SU-DHL-6 (cell line): ENCODE data around the gene DYSF.

Experiments used
- H2AFZ ChIP-seq: fragments of 200-600 bp; sonication (generic); 2 replicates; pipeline ENCODE4 v1.6.1; 2014; ENCODE audit warnings: low read depth, mild to moderate bottlenecking, moderate library complexity, mixed read lengths, antibody characterized with exemption, low read length; ENCODE audit not compliant: severe bottlenecking
- H3F3A ChIP-seq: fragments of 200-600 bp; shearing (Covaris generic); 2 replicates; pipeline ENCODE4 v1.6.0; 2016; ENCODE audit warnings: antibody characterized with exemption, mild to moderate bottlenecking; ENCODE audit not compliant: insufficient read depth
- H3K27ac ChIP-seq: fragments of 200-600 bp; sonication (generic); 2 replicates; pipeline ENCODE4 v1.5.1; 2016; ENCODE audit warnings: low read depth, mild to moderate bottlenecking, low read length, moderate library complexity, mixed read lengths
- H3K27me3 ChIP-seq: fragments of 200-600 bp; sonication (generic), shearing (Covaris generic); 2 replicates; pipeline ENCODE4 v1.6.0; 2014; ENCODE audit warnings: mild to moderate bottlenecking, low read length
- H3K36me3 ChIP-seq: fragments of 200-600 bp; sonication (generic); 2 replicates; pipeline ENCODE4 v1.6.1; 2014; ENCODE audit warnings: mild to moderate bottlenecking, low read length, mixed read lengths
- H3K4me2 ChIP-seq: fragments of 300-600, 200-600 bp; shearing (Covaris generic), sonication (generic); 2 replicates; pipeline ENCODE4 v1.6.0; 2014; ENCODE audit warnings: low read length, low read depth, mild to moderate bottlenecking; ENCODE audit not compliant: poor library complexity, severe bottlenecking
- H3K4me3 ChIP-seq: fragments of 200-600 bp; sonication (generic); 2 replicates; pipeline ENCODE4 v1.5.1; 2014; ENCODE audit warnings: antibody characterized with exemption, low read length, mild to moderate bottlenecking, mixed read lengths; ENCODE audit not compliant: insufficient read depth, poor library complexity, severe bottlenecking
- H3K79me2 ChIP-seq: fragments of 200-600 bp; sonication (generic); 2 replicates; pipeline ENCODE4 v1.6.1; 2014; ENCODE audit warnings: mild to moderate bottlenecking, low read length, moderate library complexity; ENCODE audit not compliant: insufficient read depth
- H3K9ac ChIP-seq: fragments of 200-600 bp; sonication (generic); 2 replicates; pipeline ENCODE4 v1.7.0; 2014; ENCODE audit warnings: mild to moderate bottlenecking, low read length
- H3K9me2 ChIP-seq: fragments of 200-600 bp; sonication (generic); replicated peaks from 2 replicates; pipeline ENCODE4 v1.6.1; 2014; ENCODE audit warnings: low read length; ENCODE audit not compliant: insufficient read depth
- H3K9me3 ChIP-seq: fragments of 200-600 bp; sonication (generic); 2 replicates; pipeline ENCODE4 v1.6.1; 2014; ENCODE audit warnings: low read length, mixed read lengths; ENCODE audit not compliant: insufficient read depth
- H4K20me1 ChIP-seq: fragments of 200-600 bp; sonication (generic); 2 replicates; pipeline ENCODE4 v1.6.1; 2014; ENCODE audit warnings: low read depth, mild to moderate bottlenecking, antibody characterized with exemption, low read length, moderate library complexity, mixed read lengths
- EZH2phosphoT487 ChIP-seq: fragments of 200-600 bp; sonication (generic), shearing (Covaris generic); conservative IDR thresholded peaks from 2 replicates; pipeline ENCODE4 v1.6.1; 2018; ENCODE audit warnings: mild to moderate bottlenecking, antibody characterized with exemption, low read length, moderate library complexity, mixed read lengths
- TF ChIP-seq, protein P1 (sequence below): fragments of 200-600 bp; sonication (generic); IDR thresholded peaks from one replicate; pipeline ENCODE4 v1.5.1; 2017; ENCODE audit warnings: antibody characterized with exemption, mild to moderate bottlenecking, low read length, moderate library complexity; ENCODE audit not compliant: insufficient read depth, poor library complexity, severe bottlenecking

The DYSF gene

DNA sequence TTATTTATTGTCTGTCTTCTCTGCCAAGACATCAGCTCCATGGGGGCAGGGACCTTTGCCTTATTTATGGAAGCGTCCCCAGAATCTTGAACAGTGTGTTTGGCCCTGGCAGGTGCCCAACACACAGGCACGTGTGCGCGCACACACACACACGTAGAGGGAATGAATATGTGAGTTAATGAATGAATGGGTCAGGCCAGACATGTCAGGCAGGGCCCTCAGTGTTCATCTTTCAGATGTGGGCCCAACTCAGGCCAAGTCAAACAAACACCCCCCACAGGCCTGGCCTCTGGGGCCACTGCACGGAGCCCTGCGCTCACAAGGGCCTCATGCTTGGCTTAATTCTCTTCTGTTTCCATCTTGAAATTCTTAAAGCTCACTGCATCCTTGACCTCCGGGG lies 54.1 kb downstream of the DYSF start:
- H3K9me2 ChIP-seq: no peaks in the 10 kb centered on the region
- no peaks in the 10 kb centered on the region for H3K79me2 ChIP-seq

DNA sequence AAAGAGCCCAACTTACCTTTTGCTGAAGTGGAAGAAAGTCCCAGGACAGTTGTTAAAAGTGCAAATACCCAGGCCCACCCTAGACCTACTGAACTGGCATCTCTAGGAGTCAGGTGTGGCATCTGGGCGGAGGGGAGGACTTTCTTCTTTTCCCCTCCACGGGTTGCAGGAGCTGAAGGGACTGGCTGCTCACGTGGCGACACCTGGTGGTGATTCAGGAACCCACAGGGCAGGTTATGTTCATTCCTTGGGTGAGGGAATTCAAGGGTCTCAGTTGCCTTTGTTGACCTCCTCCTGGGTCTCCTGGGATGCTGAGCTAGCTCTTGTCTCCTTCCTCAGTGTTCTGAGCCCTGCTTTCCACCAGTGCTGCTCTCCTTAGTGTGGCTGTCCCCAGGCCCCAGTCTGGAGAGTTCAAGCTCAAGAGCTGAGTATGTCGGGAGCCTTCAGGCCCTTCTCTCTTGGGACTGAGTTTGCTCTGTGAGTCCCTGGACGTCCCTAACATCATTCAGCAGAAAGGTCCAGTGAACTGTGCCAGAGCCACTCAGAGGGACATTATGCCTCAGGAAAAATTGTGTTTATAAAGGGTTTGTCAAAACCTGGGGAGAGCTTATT lies 56.9 kb downstream of the DYSF start:
- Histone ChIP-seq H3K4me2 (no peak overlapping the region), H3K79me2 (no peaks in the 10 kb centered on the region), H3K36me3 (no peaks in the 10 kb centered on the region), H3K27ac (no peak overlapping the region), H3K9me2 (no peaks in the 10 kb centered on the region), H3K9me3 (no peaks in the 10 kb centered on the region), H3K27me3 (no peaks in the 10 kb centered on the region), H3F3A (no peaks in the 10 kb centered on the region), H3K4me3 (no peak overlapping the region), H2AFZ (no peak overlapping the region), H4K20me1 (no peaks in the 10 kb centered on the region), H3K9ac (no peak overlapping the region)
- TF ChIP-seq, protein P1, sequence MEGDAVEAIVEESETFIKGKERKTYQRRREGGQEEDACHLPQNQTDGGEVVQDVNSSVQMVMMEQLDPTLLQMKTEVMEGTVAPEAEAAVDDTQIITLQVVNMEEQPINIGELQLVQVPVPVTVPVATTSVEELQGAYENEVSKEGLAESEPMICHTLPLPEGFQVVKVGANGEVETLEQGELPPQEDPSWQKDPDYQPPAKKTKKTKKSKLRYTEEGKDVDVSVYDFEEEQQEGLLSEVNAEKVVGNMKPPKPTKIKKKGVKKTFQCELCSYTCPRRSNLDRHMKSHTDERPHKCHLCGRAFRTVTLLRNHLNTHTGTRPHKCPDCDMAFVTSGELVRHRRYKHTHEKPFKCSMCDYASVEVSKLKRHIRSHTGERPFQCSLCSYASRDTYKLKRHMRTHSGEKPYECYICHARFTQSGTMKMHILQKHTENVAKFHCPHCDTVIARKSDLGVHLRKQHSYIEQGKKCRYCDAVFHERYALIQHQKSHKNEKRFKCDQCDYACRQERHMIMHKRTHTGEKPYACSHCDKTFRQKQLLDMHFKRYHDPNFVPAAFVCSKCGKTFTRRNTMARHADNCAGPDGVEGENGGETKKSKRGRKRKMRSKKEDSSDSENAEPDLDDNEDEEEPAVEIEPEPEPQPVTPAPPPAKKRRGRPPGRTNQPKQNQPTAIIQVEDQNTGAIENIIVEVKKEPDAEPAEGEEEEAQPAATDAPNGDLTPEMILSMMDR: peak; percentile 85
- TF ChIP-seq EZH2phosphoT487: no peak

More for the DNA sequence above, 54.1 kb downstream of the DYSF start:
- H3K4me3 ChIP-seq: no peak overlapping the region
- no peaks in the 10 kb centered on the region for H3K27me3 ChIP-seq
- no peaks in the 10 kb centered on the region for H3K36me3 ChIP-seq
- no peak overlapping the region for H3K9ac ChIP-seq
- H3K27ac ChIP-seq: no peak overlapping the region
- no peaks in the 10 kb centered on the region for H3K9me3 ChIP-seq
- no peak overlapping the region for H3K4me2 ChIP-seq
- H4K20me1 ChIP-seq: no peaks in the 10 kb centered on the region
- no peak for TF ChIP-seq EZH2phosphoT487
- TF ChIP-seq, protein P1: no peak
- H2AFZ ChIP-seq: no peak overlapping the region
- H3F3A ChIP-seq: no peaks in the 10 kb centered on the region

DNA sequence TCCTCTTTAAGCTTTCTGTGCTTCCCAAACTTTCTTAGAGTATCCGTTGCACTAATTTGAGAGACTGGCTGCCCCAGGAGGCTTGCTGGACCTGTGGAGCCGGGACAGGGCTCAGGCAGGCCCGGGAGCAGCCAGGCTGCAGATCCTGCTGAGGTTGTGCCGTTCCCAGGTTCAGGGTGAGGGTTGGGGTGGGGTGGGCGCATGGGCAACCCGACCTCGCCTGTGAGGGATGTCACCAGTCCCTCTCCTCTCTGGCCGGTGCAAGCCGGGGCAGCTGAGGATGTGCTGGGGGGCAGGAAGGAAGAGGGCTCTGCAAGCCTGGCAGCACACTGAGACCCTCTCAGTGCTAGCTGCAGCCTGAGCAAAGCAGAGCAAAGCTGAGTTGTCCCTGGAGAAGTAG lies 57.6 kb downstream of the DYSF start:
- Histone ChIP-seq H3K36me3 (no peaks in the 10 kb centered on the region), H3K79me2 (no peaks in the 10 kb centered on the region), H4K20me1 (no peaks in the 10 kb centered on the region), H3K27me3 (no peaks in the 10 kb centered on the region), H3K9me2 (no peaks in the 10 kb centered on the region), H2AFZ (no peak overlapping the region), H3K9ac (no peak overlapping the region), H3F3A (no peaks in the 10 kb centered on the region), H3K9me3 (no peaks in the 10 kb centered on the region), H3K27ac (no peak overlapping the region), H3K4me3 (no peak overlapping the region), H3K4me2 (no peak overlapping the region)
- TF ChIP-seq EZH2phosphoT487: no peak
- TF ChIP-seq, protein P1: no peak
